SK-N-SH (cell line): ENCODE data around the gene SCGN.

Experiments
- FOXM1 ChIP-seq: IDR thresholded peaks from 2 replicates; pipeline ENCODE4 v1.4.0; 2012; ENCODE audit warnings: low read depth, mild to moderate bottlenecking
- TCF12 ChIP-seq: IDR thresholded peaks from 2 replicates; pipeline ENCODE4 v1.4.0; 2012
- TF ChIP-seq, protein P1 (sequence below): fragments of 200-600 bp; sonication (generic); IDR thresholded peaks from 2 replicates; pipeline ENCODE4 v1.6.1; 2017; ENCODE audit warnings: antibody characterized with exemption, mild to moderate bottlenecking, moderate library complexity
- TF ChIP-seq, protein P2 (sequence below): IDR thresholded peaks from 2 replicates; pipeline ENCODE4 v1.4.0; 2012; ENCODE audit warnings: low read depth, borderline replicate concordance

DNA sequence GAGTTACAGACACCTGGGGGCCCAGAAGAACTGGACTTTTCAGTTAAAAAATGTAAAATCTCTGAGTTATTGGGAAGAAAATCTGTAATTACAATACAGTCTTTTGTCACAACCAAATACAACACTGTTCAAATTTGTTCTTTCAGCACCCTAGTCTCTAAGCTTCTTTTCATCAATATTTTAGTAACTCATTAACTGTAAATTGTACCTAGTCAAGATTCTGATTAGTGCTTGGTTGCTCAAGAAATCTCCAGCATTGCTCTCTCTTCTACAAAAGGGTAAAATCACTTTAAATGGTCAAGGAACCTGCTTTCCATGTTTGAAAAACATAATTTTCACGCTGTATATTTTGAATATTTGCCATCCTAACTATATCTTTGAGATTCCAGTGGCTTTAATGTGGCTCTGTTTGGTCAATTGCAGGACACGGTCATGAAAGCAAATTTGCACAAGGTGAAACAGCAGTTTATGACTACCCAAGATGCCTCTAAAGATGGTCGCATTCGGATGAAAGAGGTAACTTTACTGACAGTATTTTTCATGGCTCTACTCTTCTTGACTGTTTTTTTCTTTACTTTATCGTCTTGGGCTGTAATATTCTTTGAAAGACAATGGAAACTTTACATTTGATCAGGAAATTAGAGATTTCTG, 9.2 kb downstream of the SCGN start:
- TF ChIP-seq, protein P1, sequence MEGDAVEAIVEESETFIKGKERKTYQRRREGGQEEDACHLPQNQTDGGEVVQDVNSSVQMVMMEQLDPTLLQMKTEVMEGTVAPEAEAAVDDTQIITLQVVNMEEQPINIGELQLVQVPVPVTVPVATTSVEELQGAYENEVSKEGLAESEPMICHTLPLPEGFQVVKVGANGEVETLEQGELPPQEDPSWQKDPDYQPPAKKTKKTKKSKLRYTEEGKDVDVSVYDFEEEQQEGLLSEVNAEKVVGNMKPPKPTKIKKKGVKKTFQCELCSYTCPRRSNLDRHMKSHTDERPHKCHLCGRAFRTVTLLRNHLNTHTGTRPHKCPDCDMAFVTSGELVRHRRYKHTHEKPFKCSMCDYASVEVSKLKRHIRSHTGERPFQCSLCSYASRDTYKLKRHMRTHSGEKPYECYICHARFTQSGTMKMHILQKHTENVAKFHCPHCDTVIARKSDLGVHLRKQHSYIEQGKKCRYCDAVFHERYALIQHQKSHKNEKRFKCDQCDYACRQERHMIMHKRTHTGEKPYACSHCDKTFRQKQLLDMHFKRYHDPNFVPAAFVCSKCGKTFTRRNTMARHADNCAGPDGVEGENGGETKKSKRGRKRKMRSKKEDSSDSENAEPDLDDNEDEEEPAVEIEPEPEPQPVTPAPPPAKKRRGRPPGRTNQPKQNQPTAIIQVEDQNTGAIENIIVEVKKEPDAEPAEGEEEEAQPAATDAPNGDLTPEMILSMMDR, result no peak
- TF ChIP-seq, protein P2, sequence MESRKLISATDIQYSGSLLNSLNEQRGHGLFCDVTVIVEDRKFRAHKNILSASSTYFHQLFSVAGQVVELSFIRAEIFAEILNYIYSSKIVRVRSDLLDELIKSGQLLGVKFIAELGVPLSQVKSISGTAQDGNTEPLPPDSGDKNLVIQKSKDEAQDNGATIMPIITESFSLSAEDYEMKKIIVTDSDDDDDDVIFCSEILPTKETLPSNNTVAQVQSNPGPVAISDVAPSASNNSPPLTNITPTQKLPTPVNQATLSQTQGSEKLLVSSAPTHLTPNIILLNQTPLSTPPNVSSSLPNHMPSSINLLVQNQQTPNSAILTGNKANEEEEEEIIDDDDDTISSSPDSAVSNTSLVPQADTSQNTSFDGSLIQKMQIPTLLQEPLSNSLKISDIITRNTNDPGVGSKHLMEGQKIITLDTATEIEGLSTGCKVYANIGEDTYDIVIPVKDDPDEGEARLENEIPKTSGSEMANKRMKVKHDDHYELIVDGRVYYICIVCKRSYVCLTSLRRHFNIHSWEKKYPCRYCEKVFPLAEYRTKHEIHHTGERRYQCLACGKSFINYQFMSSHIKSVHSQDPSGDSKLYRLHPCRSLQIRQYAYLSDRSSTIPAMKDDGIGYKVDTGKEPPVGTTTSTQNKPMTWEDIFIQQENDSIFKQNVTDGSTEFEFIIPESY, result no peak
- no peak for TF ChIP-seq FOXM1
- no peak for TF ChIP-seq TCF12
